GM18951 (cell line): ENCODE data around the gene TEC.
A peak's percentile ranks its signal among the peaks of the same experiment; 100 is the strongest.
"Not testable (repeated sequence)": the region's sequence is repeated elsewhere in the genome, so short reads cannot be mapped to it uniquely, and the experiment has no call there.

Experiments used
- POLR2A ChIP-seq: IDR thresholded peaks from 4 replicates; pipeline ENCODE4 v1.6.1; 2011; ENCODE audit warnings: mild to moderate bottlenecking; ENCODE audit not compliant: insufficient read length, insufficient read depth; ENCODE audit errors: extremely low read depth
- in situ Hi-C: fragments of 300-500 bp; cut with MboI; formaldehyde crosslinking; loops from one replicate; pipeline ENCODE4 v1.12.0; 2022; ENCODE audit warnings: low sequenced_read_pairs, mixed read lengths, inconsistent platforms; ENCODE audit not compliant: unreplicated experiment

TEC gene

DNA sequence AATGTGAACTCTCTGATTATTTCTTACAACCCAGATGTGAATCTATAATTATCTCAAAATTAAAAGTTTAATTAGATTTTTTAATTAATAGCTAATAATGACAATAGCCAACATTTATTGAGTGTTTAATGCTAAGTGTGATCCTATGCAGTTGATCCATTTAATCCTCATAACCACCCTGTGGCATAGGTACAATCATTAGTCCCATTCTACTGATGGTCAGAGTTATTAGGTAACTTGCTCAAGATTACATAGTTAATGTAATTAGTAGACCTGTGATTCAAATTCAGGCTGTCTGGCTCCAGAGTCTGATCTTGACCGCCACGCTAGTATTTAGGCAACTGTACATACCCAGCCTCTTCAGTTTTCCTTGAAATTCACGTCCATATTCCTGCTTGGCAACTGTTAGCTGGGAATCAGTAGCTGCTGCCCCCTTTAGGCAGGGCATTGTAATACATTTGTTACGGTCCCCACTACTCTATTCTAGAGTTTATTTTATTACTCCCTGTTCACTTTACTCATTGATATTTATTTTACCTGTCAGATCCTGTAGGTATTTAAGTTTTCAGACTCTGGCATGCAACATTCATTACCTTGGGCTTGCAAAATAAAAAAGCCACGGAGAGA is 20.6 kb upstream of the TEC start:
- in situ Hi-C loops, result no loop called here
- TF ChIP-seq POLR2A, result no peak

DNA sequence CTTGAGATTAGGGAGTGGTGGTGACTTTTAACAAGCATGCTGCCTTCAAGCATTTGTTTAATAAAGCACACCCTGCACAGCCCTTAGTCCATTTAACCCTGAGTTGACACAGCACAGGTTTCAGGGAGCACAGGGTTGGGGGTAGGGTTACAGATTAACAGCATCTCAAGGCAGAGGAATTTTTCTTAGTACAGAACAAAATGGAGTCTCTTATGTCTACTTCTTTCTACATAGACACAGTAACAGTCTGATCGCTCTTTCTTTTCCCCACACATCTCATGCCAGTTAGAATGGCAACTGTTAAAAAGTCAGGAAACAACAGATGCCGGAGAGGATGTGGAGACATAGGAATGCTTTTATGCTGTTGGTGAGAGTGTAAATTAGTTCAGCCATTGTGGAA is 16.4 kb upstream of the TEC start:
- in situ Hi-C loops, result not testable (repeated sequence)

DNA sequence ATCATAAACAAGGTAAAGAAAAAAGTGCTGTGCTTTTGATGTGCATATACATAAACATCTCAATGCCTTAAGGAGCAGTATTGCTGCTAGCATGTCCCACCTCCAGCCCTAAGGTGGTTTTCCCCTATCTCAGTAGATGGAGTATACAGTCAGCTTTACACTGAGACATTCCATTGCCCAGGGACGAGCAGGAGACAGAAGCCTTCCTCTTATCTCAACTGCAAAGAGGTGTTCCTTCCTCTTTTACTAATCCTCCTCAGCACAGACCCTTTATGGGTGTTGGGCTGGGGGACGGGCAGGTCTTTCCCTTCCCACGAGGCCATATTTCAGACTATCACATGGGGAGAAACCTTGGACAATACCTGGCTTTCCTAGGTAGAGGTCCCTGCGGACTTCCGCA is 16.0 kb upstream of the TEC start:
- in situ Hi-C loops, result not testable (repeated sequence)

DNA sequence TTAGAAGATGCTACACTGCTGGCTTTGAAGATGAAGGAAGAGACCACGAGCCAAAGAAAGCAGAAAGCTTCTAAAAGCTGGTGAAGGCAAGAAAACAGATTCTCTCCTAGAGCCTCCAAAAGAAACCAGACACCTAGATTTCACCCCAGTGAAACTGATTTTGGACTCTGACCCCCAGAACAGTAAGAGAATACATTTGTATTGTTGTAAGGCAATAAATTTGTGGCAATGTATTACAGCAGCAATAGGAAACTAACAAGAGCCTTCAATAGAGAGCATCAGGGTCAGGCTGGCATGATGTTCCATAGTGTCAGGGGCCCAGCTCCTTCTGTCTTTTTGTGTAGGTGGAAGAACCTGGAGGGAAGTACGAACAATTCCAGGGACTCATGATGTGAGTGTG is 6.0 kb upstream of the TEC start:
- in situ Hi-C loops, result no loop called here
- TF ChIP-seq POLR2A, result no peak

DNA sequence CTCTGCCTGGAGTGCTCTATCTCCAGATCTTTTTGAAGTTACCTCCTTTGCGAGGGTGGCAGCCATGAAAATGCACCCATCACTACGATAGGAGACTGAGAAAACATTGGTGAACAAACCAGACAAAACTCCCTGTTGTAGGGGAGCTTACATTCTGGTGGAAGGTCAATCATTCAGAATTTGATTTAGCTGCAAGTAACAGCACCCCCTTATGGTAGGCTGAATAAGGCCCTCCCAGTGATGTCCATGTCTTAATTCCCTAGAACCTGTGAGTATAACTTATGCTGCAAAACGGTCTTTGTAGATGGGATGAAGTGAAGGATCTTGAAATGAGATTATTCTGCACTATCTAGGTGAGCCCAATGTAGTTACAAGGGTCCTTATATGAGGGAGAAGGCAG is 5.6 kb upstream of the TEC start:
- in situ Hi-C loops, result no loop called here
- no peak for TF ChIP-seq POLR2A

DNA sequence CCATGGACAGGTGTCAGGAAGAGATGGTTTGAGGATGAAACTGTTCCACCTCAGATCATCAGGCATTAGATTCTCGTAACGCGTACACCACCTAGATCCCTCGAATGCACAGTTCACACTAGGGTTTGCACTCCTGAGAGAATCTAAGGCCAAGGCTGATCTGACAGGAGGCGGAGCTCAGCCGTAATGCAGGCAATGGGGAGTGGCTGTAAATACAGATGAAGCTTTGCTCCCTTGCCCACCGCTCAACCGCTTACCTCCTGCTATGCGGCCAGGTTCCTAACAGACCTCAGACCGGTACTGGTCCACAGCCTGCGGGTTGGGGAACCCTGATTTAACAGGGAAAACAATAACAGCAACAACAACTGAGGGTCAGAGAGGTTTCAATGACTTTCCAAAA is 2.0 kb upstream of the TEC start:
- in situ Hi-C loops, result no loop called here
- TF ChIP-seq POLR2A, result no peak

DNA sequence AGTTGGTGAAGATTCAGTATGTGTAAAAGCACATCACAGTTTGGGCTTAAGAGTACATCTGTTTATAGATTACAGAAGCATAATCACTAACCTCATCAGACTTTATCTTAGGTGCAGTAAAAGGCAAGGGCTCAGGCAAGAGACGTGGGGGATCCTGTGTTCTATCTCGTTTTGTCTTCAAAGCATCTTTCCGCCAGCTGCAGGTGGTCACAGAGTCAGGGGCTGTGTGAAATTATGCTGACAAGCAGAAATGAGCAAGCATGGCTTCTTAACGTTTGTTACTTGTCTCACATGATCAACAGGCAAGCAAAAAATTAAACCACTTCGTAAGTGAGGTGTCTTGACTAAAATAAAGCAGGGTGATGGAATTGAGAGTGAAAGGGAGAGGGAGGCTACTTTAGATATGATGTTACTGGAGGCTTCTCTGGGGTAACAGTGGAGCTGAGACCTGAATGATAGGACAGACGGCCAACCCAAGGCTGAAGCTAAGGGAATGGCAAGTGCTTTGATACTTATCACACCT is 1.4 kb upstream of the TEC start:
- TF ChIP-seq POLR2A, result no peak
- in situ Hi-C loops, result no loop called here

DNA sequence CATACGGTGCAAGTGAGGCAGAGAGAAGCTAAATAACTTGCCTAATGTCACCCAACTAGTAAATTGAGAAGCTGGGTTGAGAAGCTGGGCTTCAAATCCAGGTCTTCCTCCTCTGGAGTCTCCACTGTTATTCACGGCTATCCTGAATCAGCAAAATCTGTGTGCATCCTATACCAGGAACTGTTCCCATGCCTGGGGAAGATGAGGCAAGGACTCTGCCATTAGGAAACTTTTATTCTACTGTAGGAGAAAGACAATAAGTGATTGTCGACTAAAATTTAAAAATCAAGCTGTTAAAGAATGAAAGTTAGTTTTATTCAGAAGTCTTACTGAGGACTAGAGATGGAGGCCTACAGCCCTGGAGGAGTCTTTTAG is 872 bp upstream of the TEC start:
- in situ Hi-C loops, result no loop called here
- no peak for TF ChIP-seq POLR2A

DNA sequence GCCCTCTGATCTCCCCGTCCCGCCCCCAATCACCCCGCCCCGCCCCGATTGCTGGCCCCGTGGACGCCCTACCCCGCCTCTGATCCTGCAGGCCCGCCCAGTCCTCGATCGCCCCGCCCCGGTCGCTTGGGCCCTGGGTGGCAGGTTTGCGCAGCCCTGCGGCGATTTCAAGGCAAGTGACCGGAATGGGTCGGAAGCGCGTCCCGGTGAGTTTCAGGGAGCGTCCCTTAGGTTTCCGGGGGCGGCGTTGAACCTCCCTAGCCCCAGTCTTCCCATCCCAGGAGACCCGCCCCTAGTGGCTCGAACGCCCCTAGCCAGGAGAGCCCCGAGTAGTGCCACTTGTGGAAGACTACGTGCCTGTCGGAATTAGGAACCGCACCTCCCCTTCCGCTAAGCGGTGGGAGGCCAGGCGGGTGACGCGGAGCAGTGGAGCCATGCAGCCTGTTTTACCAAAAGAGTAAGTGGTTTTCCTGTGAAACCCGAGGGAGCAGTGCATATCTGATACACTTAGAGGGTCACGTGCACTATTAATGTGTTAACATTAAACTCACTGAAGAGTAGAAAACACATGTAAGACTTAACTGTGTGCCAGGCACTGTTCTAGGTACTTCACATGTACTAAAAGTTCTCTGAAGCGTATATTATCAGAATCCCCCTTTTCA is 354 bp upstream of the TEC start:
- in situ Hi-C loops, result no loop called here
- TF ChIP-seq POLR2A, result peak; percentile 69

DNA sequence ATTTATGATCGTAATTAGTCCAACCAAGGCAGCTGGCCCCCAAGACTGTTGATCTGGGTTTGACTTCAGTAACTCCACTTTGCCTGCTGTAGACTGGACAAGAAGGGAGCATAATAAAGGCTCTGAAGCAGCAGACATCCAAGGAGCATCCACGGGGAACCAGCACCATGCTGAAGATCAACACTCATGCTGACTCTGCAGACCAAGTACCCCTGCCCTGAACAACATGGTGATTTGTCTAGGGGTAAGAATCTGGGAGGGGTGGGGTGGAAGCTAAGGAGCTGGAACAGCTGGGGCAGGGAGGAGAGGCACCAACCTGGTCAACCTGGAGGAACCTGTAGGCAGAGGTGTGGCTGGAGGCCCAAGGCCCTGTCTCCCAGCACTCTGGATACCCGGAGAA is 2.1 kb downstream of the TEC start:
- in situ Hi-C loops, result no loop called here
- no peak for TF ChIP-seq POLR2A

DNA sequence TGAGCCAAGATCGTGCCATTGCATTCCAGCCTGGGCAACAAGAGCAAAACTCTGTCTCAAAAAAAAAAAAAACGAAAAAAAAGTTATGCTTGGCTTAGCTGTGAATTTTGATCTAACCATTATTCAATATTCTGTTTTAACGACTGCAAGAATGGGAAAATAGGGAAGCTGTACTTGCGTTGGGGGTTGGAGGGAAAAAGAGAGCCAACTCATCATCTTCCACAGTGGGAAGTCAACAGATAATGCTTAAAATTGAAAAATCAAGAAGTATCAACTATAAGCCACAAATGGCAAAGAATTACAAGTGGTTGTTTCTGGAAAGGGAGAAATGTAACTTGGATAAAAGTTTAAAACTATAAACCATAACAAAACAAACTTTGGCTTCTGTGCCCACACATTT is 2.9 kb downstream of the TEC start:
- no peak for TF ChIP-seq POLR2A
- in situ Hi-C loops, result no loop called here

DNA sequence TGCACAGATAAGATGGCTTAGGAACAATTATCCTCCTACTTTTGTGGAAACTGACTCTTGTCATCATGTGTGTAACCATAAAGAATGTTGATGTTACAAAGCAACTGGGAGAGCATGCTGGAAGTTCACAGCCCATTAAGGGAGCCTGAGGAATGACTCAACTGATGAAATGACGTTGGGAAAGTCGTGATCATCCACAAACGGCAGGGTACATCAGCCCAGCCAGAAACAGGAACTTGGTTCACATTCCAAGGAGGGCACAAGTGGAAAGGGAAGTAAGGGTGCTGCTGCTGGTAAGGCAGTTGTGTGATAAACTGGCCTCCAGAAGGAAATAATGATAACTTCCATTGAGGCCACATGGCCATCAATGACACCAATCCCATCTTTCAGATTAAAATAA is 6.7 kb downstream of the TEC start:
- in situ Hi-C loops, result no loop called here
- no peak for TF ChIP-seq POLR2A

DNA sequence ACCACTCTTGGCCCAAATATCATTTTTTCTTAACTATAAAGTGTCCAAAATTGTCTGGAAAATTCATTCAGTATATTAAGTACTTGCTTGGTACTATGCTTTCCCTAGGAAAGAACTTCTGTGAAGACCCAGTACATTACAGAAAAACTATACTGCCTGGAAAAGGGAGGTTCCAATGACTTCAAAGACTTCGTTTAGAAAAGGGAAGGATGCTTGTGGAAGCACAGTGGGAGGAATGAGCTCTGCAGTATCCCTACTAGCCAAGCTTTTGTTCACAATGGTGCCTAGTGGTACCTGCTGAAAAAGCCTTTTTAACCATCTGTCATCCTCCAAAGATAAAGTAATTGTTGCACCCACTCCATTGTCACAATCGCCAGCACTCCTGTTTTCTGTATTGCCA is 7.2 kb downstream of the TEC start:
- in situ Hi-C loops, result no loop called here
- TF ChIP-seq POLR2A, result no peak

DNA sequence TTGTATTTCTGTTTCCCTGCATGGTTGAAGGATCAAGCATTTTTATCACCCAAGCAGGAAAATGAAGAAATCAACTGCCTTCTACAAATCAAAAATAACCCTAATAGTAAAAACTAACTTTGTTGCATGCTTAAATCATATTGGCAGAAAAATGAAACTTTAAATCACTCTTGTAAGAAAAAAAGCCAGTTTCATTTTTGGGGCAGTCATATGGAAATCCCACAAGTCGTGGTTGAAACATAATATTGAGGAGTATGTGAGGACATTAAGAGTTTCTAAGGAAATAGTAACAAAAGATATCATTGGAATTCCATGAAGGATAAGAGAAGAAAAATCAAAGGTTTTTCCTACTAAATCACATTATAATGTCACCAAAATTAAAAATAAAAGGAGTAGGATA is 8.4 kb downstream of the TEC start:
- in situ Hi-C loops, result no loop called here
- no peak for TF ChIP-seq POLR2A

DNA sequence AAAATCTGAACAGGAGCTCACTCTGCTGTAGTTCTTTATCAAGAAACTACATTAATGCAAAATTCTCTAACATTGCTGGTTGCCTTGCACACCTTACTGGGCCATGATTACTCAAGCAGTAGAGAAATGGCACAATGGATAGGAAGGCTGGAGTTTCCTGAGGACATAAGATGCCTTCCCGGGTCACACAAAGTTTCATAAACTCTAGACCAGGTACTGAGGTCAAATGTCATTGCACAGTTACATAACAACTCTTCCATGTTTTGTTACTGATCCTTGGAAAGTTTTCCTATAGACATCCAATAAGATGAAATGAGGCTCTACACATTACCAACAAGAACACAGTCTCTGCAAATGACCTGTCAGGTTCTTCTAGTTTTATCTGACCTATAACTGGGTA is 9.9 kb downstream of the TEC start:
- TF ChIP-seq POLR2A, result no peak
- in situ Hi-C loops, result no loop called here

DNA sequence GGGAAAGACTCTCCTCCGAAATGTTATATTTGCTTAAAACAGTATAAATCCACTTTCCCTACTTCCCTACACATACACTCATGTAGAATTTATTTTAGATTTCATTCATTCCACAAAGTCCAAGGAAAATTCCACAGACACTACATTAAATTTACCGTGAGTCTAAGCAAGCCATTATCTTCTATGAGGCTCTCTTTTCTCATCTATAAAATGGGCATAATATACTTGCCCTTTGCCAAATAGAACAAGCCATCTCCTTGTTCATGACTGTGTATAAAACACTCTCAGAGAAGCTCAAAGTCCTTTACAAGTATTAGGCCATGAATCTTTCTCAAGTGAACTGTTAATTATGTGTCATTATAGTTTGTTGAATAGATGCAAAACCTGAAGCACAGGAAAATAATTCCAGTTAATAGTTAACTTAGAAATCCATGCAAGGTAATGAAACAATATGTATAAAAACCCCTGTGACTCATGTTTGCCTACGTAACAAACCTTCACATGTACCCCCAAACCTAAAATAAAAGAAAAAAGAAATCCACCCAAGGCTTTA is 10.7 kb downstream of the TEC start:
- TF ChIP-seq POLR2A, result no peak
- in situ Hi-C loops, result no loop called here
